ENCODE measurements around the gene CCAR1.

DNA sequence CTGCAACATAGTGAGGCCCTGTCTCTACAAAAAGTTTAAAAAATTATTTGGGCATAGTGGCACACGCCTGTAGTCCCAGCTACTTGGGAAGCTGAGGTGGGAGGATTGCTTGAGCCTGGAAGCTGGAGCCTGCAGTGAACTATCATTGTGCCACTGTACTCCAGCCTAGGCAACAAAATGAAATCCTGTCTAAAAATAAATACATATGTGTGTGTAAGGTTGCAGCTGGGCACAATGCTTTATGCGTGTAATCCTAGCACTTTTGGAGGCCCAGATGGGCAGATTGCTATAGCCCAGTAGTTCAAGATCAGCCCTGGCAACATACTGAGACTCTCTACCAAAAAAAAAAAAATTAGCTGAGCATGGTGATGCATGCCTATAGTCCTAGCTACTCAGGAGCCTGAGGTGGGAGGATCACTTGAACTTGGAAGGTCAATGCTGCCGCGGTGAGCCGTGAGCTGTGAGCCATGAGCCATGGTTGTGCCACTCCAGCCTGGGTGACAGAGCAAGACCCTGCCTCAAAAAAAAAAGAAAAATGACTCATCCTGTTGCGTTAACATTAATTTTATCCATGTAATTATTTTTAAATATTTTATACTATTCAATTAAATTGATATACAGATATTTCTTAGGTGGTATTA is 38.3 kb downstream of the CCAR1 start:
- TF ChIP-seq, protein P1, sequence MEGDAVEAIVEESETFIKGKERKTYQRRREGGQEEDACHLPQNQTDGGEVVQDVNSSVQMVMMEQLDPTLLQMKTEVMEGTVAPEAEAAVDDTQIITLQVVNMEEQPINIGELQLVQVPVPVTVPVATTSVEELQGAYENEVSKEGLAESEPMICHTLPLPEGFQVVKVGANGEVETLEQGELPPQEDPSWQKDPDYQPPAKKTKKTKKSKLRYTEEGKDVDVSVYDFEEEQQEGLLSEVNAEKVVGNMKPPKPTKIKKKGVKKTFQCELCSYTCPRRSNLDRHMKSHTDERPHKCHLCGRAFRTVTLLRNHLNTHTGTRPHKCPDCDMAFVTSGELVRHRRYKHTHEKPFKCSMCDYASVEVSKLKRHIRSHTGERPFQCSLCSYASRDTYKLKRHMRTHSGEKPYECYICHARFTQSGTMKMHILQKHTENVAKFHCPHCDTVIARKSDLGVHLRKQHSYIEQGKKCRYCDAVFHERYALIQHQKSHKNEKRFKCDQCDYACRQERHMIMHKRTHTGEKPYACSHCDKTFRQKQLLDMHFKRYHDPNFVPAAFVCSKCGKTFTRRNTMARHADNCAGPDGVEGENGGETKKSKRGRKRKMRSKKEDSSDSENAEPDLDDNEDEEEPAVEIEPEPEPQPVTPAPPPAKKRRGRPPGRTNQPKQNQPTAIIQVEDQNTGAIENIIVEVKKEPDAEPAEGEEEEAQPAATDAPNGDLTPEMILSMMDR (IDR thresholded peaks at IDR 0.05) = no peak
- TF ChIP-seq ZFX (IDR thresholded peaks at IDR 0.05; ENCODE audit: borderline replicate concordance) = no peak

Measured in 22Rv1 (cell line).